C4-2B (cell line): ENCODE results near the gene RFTN1.

Experiments
- H3K27ac ChIP-seq: fragments of 450-650 bp; 2 replicates; pipeline ENCODE4 v1.5.1; 2017
- CTCF ChIP-seq: fragments of 450-650 bp; conservative IDR thresholded peaks from 2 replicates; pipeline ENCODE4 v1.5.1; 2017; ENCODE audit warnings: mild to moderate bottlenecking
- ZFX ChIP-seq: fragments of 450-650 bp; IDR thresholded peaks from 2 replicates; pipeline ENCODE4 v1.6.1; 2017

Gene RFTN1

GRCh38 chr3:16419640-16420241 is 93.8 kb downstream of the RFTN1 start:
- TF ChIP-seq CTCF (no peak), ZFX (no peak)
- no peak overlapping the region for H3K27ac ChIP-seq

GRCh38 chr3:16417945-16418739 is 95.4 kb downstream of the RFTN1 start:
- TF ChIP-seq CTCF (no peak), ZFX (no peak)
- no peak overlapping the region for H3K27ac ChIP-seq

GRCh38 chr3:16415911-16416476 is 97.5 kb downstream of the RFTN1 start:
- H3K27ac ChIP-seq, result no peak overlapping the region
- TF ChIP-seq ZFX (no peak), CTCF (no peak)

GRCh38 chr3:16413321-16413720 is 100.2 kb downstream of the RFTN1 start:
- H3K27ac ChIP-seq, result no peak overlapping the region
- no peak for TF ChIP-seq CTCF
- TF ChIP-seq ZFX, result no peak

- TF ChIP-seq ZFX (no peak), CTCF (no peak)
- H3K27ac ChIP-seq, result no peak overlapping the region
Measured at GRCh38 chr3:16412192-16412800, 101.2 kb downstream of the RFTN1 start.

GRCh38 chr3:16411441-16411840 is 102.1 kb downstream of the RFTN1 start:
- no peak overlapping the region for H3K27ac ChIP-seq
- TF ChIP-seq ZFX (no peak), CTCF (no peak)

GRCh38 chr3:16410659-16411058 is 102.8 kb downstream of the RFTN1 start:
- TF ChIP-seq CTCF, result no peak
- no peak for TF ChIP-seq ZFX
- H3K27ac ChIP-seq, result no peak overlapping the region
